Thyroid gland (tissue), 4 donors: ENCODE data around the gene NUBP2.

Experiments used
- POLR2A ChIP-seq, 2 donors: fragments of 450-650 bp; IDR thresholded peaks; one replicate each; pipeline ENCODE4 v1.6.1; 2017; ENCODE audit warnings: antibody characterized with exemption in 2 of 2, mild to moderate bottlenecking in 2 of 2, moderate library complexity in 1 of 2
- TF ChIP-seq, protein P1 (sequence below), 6 experiments: fragments of 200-600 bp in 3 of 6; fragments of 450-650 bp in 3 of 6; sonication (generic) in 3 of 6; IDR thresholded peaks; one replicate each; pipeline ENCODE4 v1.5.1; 2016 to 2019; ENCODE audit warnings: antibody characterized with exemption in 6 of 6, mild to moderate bottlenecking in 2 of 6, inconsistent platforms in 1 of 6, moderate library complexity in 1 of 6

DNA sequence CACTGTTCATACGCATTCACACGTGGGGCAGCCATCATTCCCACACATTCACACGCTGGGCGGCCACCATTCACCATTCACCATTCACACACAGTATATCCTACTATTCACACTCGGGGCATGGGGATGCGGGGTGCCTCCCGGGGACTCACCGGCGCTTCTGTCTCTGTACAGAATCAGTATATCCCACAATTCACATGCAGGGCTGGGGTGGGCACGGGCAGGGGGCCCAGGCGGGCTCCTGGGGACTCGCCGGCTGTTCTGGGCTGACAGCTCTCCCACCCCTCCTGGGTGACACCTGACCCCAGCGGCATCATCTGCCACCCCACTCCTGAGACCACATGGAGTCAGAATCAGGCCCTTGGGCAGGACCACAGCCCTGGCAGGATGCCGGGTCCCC is 21.0 kb upstream of the NUBP2 start:
- TF ChIP-seq, protein P1, sequence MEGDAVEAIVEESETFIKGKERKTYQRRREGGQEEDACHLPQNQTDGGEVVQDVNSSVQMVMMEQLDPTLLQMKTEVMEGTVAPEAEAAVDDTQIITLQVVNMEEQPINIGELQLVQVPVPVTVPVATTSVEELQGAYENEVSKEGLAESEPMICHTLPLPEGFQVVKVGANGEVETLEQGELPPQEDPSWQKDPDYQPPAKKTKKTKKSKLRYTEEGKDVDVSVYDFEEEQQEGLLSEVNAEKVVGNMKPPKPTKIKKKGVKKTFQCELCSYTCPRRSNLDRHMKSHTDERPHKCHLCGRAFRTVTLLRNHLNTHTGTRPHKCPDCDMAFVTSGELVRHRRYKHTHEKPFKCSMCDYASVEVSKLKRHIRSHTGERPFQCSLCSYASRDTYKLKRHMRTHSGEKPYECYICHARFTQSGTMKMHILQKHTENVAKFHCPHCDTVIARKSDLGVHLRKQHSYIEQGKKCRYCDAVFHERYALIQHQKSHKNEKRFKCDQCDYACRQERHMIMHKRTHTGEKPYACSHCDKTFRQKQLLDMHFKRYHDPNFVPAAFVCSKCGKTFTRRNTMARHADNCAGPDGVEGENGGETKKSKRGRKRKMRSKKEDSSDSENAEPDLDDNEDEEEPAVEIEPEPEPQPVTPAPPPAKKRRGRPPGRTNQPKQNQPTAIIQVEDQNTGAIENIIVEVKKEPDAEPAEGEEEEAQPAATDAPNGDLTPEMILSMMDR (IDR thresholded peaks at IDR 0.05): no peak
- TF ChIP-seq POLR2A (IDR thresholded peaks at IDR 0.05): no peak
